ENCODE measurements around the gene DENND6B. TPM values are rescaled to one million over a fixed set of nuclear protein-coding genes. Genes with fewer than 3 reads are reported as not detected.
A peak's percentile ranks its signal among the peaks of the same experiment; 100 is the strongest.

DENND6B gene
- total RNA-seq, 1 donor from 2014 or later = 1.0 TPM

- Histone ChIP-seq H3K36me3 (no peaks in the 10 kb centered on the region), H3K4me1 (peaks cover 14% of the 10 kb centered on the region)
- H3K36me3 Mint-ChIP-seq = peaks cover 23% of the 10 kb centered on the region
Observed at GRCh38 chr22:50276143-50276542, 50.7 kb downstream of the DENND6B start.

GRCh38 chr22:50275181-50276055 is 51.4 kb downstream of the DENND6B start:
- no peak overlapping the region for H3K27ac ChIP-seq
- DNase-seq (ENCODE audit: low spot score) = no peak
- H3K4me3 Mint-ChIP-seq = no peak overlapping the region

More at GRCh38 chr22:50276143-50276542, 50.7 kb downstream of the DENND6B start:
- TF ChIP-seq EZH2phosphoT487 (IDR thresholded peaks at IDR 0.05) = no peak
- TF ChIP-seq EZH2 (IDR thresholded peaks at IDR 0.05) = no peak
- TF ChIP-seq, protein P1, sequence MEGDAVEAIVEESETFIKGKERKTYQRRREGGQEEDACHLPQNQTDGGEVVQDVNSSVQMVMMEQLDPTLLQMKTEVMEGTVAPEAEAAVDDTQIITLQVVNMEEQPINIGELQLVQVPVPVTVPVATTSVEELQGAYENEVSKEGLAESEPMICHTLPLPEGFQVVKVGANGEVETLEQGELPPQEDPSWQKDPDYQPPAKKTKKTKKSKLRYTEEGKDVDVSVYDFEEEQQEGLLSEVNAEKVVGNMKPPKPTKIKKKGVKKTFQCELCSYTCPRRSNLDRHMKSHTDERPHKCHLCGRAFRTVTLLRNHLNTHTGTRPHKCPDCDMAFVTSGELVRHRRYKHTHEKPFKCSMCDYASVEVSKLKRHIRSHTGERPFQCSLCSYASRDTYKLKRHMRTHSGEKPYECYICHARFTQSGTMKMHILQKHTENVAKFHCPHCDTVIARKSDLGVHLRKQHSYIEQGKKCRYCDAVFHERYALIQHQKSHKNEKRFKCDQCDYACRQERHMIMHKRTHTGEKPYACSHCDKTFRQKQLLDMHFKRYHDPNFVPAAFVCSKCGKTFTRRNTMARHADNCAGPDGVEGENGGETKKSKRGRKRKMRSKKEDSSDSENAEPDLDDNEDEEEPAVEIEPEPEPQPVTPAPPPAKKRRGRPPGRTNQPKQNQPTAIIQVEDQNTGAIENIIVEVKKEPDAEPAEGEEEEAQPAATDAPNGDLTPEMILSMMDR (IDR thresholded peaks at IDR 0.05) = peak; percentile 45
- Mint-ChIP-seq H3K4me3 (no peak overlapping the region), H3K27me3 (ENCODE audit: insufficient read depth, low read depth) (peaks cover 10% of the 10 kb centered on the region), H3K27ac (no peak overlapping the region), H3K9me3 (no peaks in the 10 kb centered on the region), H3K4me1 (peaks cover 22% of the 10 kb centered on the region)
- Histone ChIP-seq H3K79me2 (ENCODE audit: low read depth) (no peaks in the 10 kb centered on the region), H3K4me2 (no peak overlapping the region), H3K9ac (no peak overlapping the region), H3K4me3 (no peak overlapping the region), H3K27me3 (peaks cover 4% of the 10 kb centered on the region), H3K27ac (no peak overlapping the region), H3K9me3 (ENCODE audit: low read depth) (no peaks in the 10 kb centered on the region), H2AFZ (replicated peaks) (no peak overlapping the region), H4K20me1 (ENCODE audit: low read depth) (peaks cover 33% of the 10 kb centered on the region), H3F3A (ENCODE audit: low read depth) (peaks cover 33% of the 10 kb centered on the region)
- DNase-seq (ENCODE audit: low spot score) = no peak

DNA sequence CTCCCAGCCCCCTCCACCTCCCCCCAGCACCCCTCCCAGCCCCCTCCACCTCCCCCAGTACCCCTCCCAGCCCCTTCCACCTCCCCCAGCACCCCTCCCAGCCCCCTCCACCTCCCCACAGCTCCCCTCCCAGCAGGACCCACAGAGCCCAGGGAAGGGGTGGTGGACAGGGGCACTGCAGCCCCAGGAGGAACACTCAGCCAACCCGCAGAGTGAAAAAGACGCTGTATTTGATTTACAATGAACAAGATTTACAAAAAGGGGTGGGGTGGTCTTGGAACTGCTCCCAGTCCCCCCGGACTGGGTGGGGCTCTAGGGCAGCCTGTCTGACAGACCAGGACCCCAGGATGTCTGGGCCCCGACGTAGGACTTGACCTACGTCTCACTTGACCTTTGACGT is 52.0 kb downstream of the DENND6B start:
- H3K9me3 ChIP-seq (ENCODE audit: low read depth) = no peaks in the 10 kb centered on the region
- no peak overlapping the region for H2AFZ ChIP-seq (replicated peaks)
- no peak for DNase-seq (ENCODE audit: low spot score)
- H3K27me3 ChIP-seq = peaks cover 17% of the 10 kb centered on the region
- H3F3A ChIP-seq (ENCODE audit: low read depth) = peaks cover 40% of the 10 kb centered on the region
- H3K4me3 ChIP-seq = no peak overlapping the region
- no peak for TF ChIP-seq EZH2 (IDR thresholded peaks at IDR 0.05)
- TF ChIP-seq EZH2phosphoT487 (IDR thresholded peaks at IDR 0.05) = no peak
- TF ChIP-seq, protein P1 (IDR thresholded peaks at IDR 0.05) = no peak
- H3K4me2 ChIP-seq = no peak overlapping the region
- H3K4me1 ChIP-seq = peaks cover 22% of the 10 kb centered on the region
- H3K9ac ChIP-seq = no peak overlapping the region
- Mint-ChIP-seq H3K27me3 (ENCODE audit: insufficient read depth, low read depth) (peaks cover 10% of the 10 kb centered on the region), H3K4me1 (peaks cover 23% of the 10 kb centered on the region), H3K4me3 (no peak overlapping the region), H3K36me3 (peaks cover 21% of the 10 kb centered on the region), H3K9me3 (no peaks in the 10 kb centered on the region), H3K27ac (no peak overlapping the region)
- H3K79me2 ChIP-seq (ENCODE audit: low read depth) = no peaks in the 10 kb centered on the region
- H3K27ac ChIP-seq = no peak overlapping the region
- H4K20me1 ChIP-seq (ENCODE audit: low read depth) = peaks cover 39% of the 10 kb centered on the region
- H3K36me3 ChIP-seq = no peaks in the 10 kb centered on the region

More at GRCh38 chr22:50275181-50276055, 51.4 kb downstream of the DENND6B start:
- no peaks in the 10 kb centered on the region for H3K9me3 ChIP-seq (ENCODE audit: low read depth)
- Mint-ChIP-seq H3K27me3 (ENCODE audit: insufficient read depth, low read depth) (peaks cover 10% of the 10 kb centered on the region), H3K9me3 (no peaks in the 10 kb centered on the region), H3K27ac (no peak overlapping the region), H3K4me1 (peaks cover 23% of the 10 kb centered on the region), H3K36me3 (peaks cover 21% of the 10 kb centered on the region)
- H2AFZ ChIP-seq (replicated peaks) = no peak overlapping the region
- H3K36me3 ChIP-seq = no peaks in the 10 kb centered on the region
- no peaks in the 10 kb centered on the region for H3K79me2 ChIP-seq (ENCODE audit: low read depth)
- TF ChIP-seq, protein P1 (IDR thresholded peaks at IDR 0.05) = no peak
- TF ChIP-seq EZH2 (IDR thresholded peaks at IDR 0.05) (no peak), EZH2phosphoT487 (IDR thresholded peaks at IDR 0.05) (no peak)
- peaks cover 39% of the 10 kb centered on the region for H4K20me1 ChIP-seq (ENCODE audit: low read depth)
- peaks cover 40% of the 10 kb centered on the region for H3F3A ChIP-seq (ENCODE audit: low read depth)
- H3K4me3 ChIP-seq = no peak overlapping the region
- H3K4me2 ChIP-seq = no peak overlapping the region
- H3K9ac ChIP-seq = no peak overlapping the region
- H3K27me3 ChIP-seq = peaks cover 11% of the 10 kb centered on the region
- peaks cover 20% of the 10 kb centered on the region for H3K4me1 ChIP-seq

Measured in neural progenitor cell (in vitro differentiated cells).